ENCODE measurements around the gene USP33. TPM values are rescaled to one million over a fixed set of nuclear protein-coding genes. Genes with fewer than 3 reads are reported as not detected.
A peak's percentile ranks its signal among the peaks of the same experiment; 100 is the strongest.

Gene USP33
- total RNA-seq (2021), result 51.5 and 52.0 TPM in 2 replicates
- long read RNA-seq, full-length matches to known transcripts, result 36 of 240 reads
- long read RNA-seq, partial matches to known transcripts, result 144 of 240 reads
- long read RNA-seq, other reads (novel, unspliced or antisense), result 60 of 240 reads

- no CpG with 5 or more reads among the region's 79 CpGs for WGBS (ENCODE audit: extremely low coverage, insufficient read length, low lambda C conversion rate)
- Histone ChIP-seq H4K91ac (ENCODE audit: insufficient read length, low read depth, low read length) (no peak within 1 kb of the TSS), H3K27me3 (ENCODE audit: insufficient read depth, low read length) (no peaks in the 10 kb centered on the region), H3K79me1 (ENCODE audit: insufficient read depth, low read depth, low read length, poor library complexity, severe bottlenecking) (peaks cover 3% of the 10 kb centered on the region), H2BK15ac (ENCODE audit: low read depth, low read length) (no peak within 1 kb of the TSS), H3K79me2 (ENCODE audit: insufficient read depth, low read length) (peaks cover 15% of the 10 kb centered on the region; the same call in 1 of the 2 replicates), H3K18ac (ENCODE audit: insufficient read length, low read depth, low read length) (peak within 1 kb of the TSS; percentile 1), H3T11ph (ENCODE audit: low read length) (no peak within 1 kb of the TSS), H3K56ac (ENCODE audit: insufficient read length, low read depth, low read length) (no peak within 1 kb of the TSS), H3K23me2 (ENCODE audit: insufficient read length, low read depth, low read length, poor library complexity, severe bottlenecking) (peaks cover 3% of the 10 kb centered on the region), H2AFZ (ENCODE audit: low read length) (peak within 1 kb of the TSS; percentile 71), H2BK12ac (ENCODE audit: insufficient read length, low read depth, low read length) (no peak within 1 kb of the TSS), H3K27ac (ENCODE audit: insufficient read length, low read depth, low read length) (peak within 1 kb of the TSS; percentile 18), H4K8ac (replicated peaks; ENCODE audit: insufficient read length, low read depth, low read length) (no peak within 1 kb of the TSS), H3K9me3 (ENCODE audit: control insufficient read depth, low read depth, low read length) (no peaks in the 10 kb centered on the region), H2AK5ac (ENCODE audit: insufficient read length, low read length) (no peak within 1 kb of the TSS), H4K20me1 (ENCODE audit: control insufficient read depth, insufficient read depth, insufficient read length) (no peaks in the 10 kb centered on the region), H3K4me2 (ENCODE audit: insufficient read depth, insufficient read length, low read length) (peak within 1 kb of the TSS; percentile 61), H2BK20ac (ENCODE audit: low read depth, low read length, poor library complexity, severe bottlenecking) (no peak within 1 kb of the TSS), H3K9ac (ENCODE audit: extremely low read depth, insufficient read length, low read length) (peak within 1 kb of the TSS; percentile 75), H3K23ac (ENCODE audit: insufficient read length, low read depth, low read length) (no peak within 1 kb of the TSS), H2BK5ac (ENCODE audit: insufficient read length, low read length) (no peak within 1 kb of the TSS), H4K5ac (ENCODE audit: insufficient read length, low read depth, low read length) (no peak within 1 kb of the TSS), H3K4ac (ENCODE audit: low read depth, low read length) (no peak within 1 kb of the TSS), H2BK120ac (ENCODE audit: low read depth, low read length, poor library complexity, severe bottlenecking) (no peak within 1 kb of the TSS), H3K14ac (ENCODE audit: insufficient read depth, low read length) (peak within 1 kb of the TSS; percentile 26), H3K4me1 (ENCODE audit: insufficient read depth, low read length) (no peaks in the 10 kb centered on the region)
- peak within 1 kb of the TSS; percentile 78 to 90 (median 89); a peak in 6 of 7 replicates for H3K27ac Mint-ChIP-seq
- DNase-seq, result peak; percentile 93
- peaks cover 18 to 19% of the 10 kb centered on the region in 2 experiments for H3K4me1 Mint-ChIP-seq
- H3K27me3 Mint-ChIP-seq (ENCODE audit: low read depth), result no peaks in the 10 kb centered on the region
- TF ChIP-seq CTCF (conservative IDR thresholded peaks at IDR 0.05), result no peak
- H3K36me3 Mint-ChIP-seq (ENCODE audit: insufficient read depth in 1 of 3, low read depth in 3 of 3), result no peaks in the 10 kb centered on the region
- peak within 1 kb of the TSS; percentile 85 to 92 for H3K4me3 Mint-ChIP-seq
- no peaks in the 10 kb centered on the region; a peak in 1 of 5 replicates for H3K9me3 Mint-ChIP-seq
These were observed at the start of gene USP33 for GRCh38 chr1:77759071-77760028. TSS of gene USP33 (minus strand) at chr1:77759852. CDS start at chr1:77741697, 18,155 bp downstream.

All from H9 (cell line).